Vagina (tissue), 2 donors: ENCODE measurements around the gene RADIL. TPM values are rescaled to one million over a fixed set of nuclear protein-coding genes. Genes with fewer than 3 reads are reported as not detected.
A peak's percentile ranks its signal among the peaks of the same experiment; 100 is the strongest.

ENCODE experiments used
- DNase-seq, 2 donors: peaks; one replicate each; pipeline ENCODE4 v3.0.0-alpha.2; 2017; ENCODE audit errors: extremely low spot score in 2 of 2
- H3K27ac ChIP-seq: fragments of 200-600 bp; sonication (generic); one replicate; pipeline ENCODE4 v1.5.1; 2019
- H3K27me3 ChIP-seq: fragments of 200-600 bp; sonication (generic); one replicate; pipeline ENCODE4 v1.5.1; 2019
- H3K36me3 ChIP-seq, 2 donors: fragments of 200-600 bp; sonication (generic); one replicate each; pipeline ENCODE4 v1.5.1; 2017 to 2019
- H3K4me1 ChIP-seq: fragments of 200-600 bp; sonication (generic); one replicate; pipeline ENCODE4 v1.5.1; 2019
- H3K4me3 ChIP-seq, 2 donors: fragments of 200-600 bp; sonication (generic); 1 replicate in 1 of 2; 2 replicates in 1 of 2; pipeline ENCODE4 v1.5.1; 2016 to 2019
- H3K9me3 ChIP-seq: fragments of 200-600 bp; sonication (generic); one replicate; pipeline ENCODE4 v1.5.1; 2019
- POLR2A ChIP-seq, 2 donors: fragments of 450-650 bp; IDR thresholded peaks; one replicate each; pipeline ENCODE4 v1.6.1; 2017; ENCODE audit warnings: antibody characterized with exemption in 2 of 2, mild to moderate bottlenecking in 2 of 2, moderate library complexity in 2 of 2
- POLR2AphosphoS5 ChIP-seq, 2 donors: sonication (generic); formaldehyde crosslinking; IDR thresholded peaks; one replicate each; pipeline ENCODE4 v1.9.0; 2017; ENCODE audit warnings: antibody characterized with exemption in 2 of 2, mild to moderate bottlenecking in 2 of 2, low read depth in 1 of 2; ENCODE audit not compliant: insufficient read depth in 1 of 2
- intact Hi-C: fragments of 100-400 bp; cut with DNase I; formaldehyde crosslinking; loops from one replicate; pipeline ENCODE4 v1.15.1; 2023
- total RNA-seq: library from RNA; depleted of rRNA; stranded (reverse); fragments of >200 nt; gene quantifications from one replicate; pipeline ENCODE4 v1.2.3, GENCODE V29; 2016
- TF ChIP-seq, protein P1 (sequence below), 3 experiments: fragments of 450-650 bp in 2 of 3; fragments of 200-600 bp in 1 of 3; sonication (generic) in 1 of 3; IDR thresholded peaks; one replicate each; pipeline ENCODE4 v1.5.1; 2017 to 2019; ENCODE audit warnings: antibody characterized with exemption in 3 of 3, mild to moderate bottlenecking in 2 of 3, moderate library complexity in 2 of 3

RADIL gene
- total RNA-seq, 1 donor from 2014 or later, result 16.5 TPM

DNA sequence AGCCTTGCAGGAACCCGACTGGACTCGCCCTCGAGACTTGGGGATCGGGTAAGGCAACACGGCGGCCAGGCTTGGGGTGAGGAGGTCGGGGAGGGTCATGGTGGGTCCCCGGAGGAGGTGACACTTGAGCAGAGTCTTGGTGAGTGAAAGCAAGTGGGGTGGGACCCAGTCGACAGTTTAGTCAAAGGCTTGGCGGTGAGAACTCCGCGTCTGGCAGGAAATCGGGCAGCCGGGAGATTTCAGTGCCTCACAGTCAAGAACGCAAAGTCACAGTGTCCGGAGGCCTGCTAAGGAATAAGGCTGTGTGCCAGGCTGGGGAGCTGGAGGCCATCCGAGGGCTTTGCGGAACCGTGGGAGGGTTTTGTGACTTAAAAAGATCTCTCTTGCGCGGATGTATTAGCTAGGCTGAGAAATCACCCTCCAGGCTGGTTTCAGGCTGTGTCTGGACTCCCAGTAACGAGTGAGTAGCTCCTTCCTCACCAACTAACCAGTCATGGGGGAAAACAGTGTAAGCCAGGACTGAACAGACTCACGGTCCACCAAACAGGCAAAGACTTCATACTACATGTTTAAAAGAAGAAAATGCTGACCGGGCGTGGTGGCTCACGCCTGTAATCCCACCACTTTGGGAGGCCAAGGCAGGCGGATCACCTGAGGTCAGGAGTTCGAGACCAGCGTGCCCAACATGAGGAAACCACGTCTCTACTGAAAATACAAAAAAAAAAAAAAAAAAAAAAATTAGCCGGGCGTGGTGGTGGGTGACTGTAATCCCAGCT, 107.5 kb downstream of the RADIL start:
- intact Hi-C loops, result no loop called here
- DNase-seq, result no peak
- H3K4me1 ChIP-seq, result peaks cover 38% of the 10 kb centered on the region

DNA sequence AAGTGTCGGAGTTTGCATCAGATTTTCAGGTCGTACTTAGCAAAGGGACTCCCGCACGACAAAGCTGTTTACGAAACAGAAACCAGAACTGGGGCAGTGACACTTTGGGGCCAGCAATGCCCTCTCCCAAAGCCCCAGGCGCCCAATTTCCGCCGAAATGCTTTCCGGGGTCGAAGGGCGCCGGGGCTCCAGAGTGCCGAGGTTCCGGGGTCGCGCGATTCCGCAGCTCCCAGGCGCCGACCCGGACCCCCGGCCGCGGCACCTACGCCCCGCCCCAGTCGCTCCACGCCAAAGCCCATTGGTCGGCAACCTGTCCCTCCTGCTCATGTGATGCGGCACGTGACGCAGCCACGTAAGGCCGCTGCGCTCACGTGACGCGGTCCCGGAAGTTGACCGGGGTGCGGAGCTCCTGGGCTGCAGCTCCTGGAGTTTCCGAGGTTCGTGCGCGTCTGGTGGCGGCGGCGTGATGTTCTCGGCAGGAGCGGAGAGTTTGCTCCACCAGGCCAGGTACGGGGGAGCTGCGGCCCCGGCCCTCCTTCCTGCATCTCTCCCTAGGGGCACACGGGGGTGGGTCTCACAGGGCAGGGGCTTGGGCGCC, 108.2 kb downstream of the RADIL start, which contains the start of gene AP5Z1:
TSS of gene AP5Z1 (plus strand) at position 374 of the 598 bp plus-strand sequence. CDS start at position 467, 93 bp downstream.
- Histone ChIP-seq H3K4me3 (peak within 1 kb of the TSS; percentile 80 to 93), H3K4me1 (peaks cover 38% of the 10 kb centered on the region), H3K9me3 (no peaks in the 10 kb centered on the region), H3K27ac (peak within 1 kb of the TSS; percentile 92), H3K27me3 (no peaks in the 10 kb centered on the region), H3K36me3 (no peaks in the 10 kb centered on the region)
- peak; percentile 97 to 99 for DNase-seq
- peak in 1 of 2 donors; percentile 77 for TF ChIP-seq POLR2A (IDR thresholded peaks at IDR 0.05)
- peak; percentile 77 to 96 for TF ChIP-seq POLR2AphosphoS5 (IDR thresholded peaks at IDR 0.05; ENCODE audit: insufficient read depth in 1 of 2, low read depth in 1 of 2)
- TF ChIP-seq, protein P1, sequence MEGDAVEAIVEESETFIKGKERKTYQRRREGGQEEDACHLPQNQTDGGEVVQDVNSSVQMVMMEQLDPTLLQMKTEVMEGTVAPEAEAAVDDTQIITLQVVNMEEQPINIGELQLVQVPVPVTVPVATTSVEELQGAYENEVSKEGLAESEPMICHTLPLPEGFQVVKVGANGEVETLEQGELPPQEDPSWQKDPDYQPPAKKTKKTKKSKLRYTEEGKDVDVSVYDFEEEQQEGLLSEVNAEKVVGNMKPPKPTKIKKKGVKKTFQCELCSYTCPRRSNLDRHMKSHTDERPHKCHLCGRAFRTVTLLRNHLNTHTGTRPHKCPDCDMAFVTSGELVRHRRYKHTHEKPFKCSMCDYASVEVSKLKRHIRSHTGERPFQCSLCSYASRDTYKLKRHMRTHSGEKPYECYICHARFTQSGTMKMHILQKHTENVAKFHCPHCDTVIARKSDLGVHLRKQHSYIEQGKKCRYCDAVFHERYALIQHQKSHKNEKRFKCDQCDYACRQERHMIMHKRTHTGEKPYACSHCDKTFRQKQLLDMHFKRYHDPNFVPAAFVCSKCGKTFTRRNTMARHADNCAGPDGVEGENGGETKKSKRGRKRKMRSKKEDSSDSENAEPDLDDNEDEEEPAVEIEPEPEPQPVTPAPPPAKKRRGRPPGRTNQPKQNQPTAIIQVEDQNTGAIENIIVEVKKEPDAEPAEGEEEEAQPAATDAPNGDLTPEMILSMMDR (IDR thresholded peaks at IDR 0.05), result peak in 1 of 3 experiments; percentile 17
- intact Hi-C loops, result no loop called here

More for the DNA sequence above, 107.5 kb downstream of the RADIL start:
- Histone ChIP-seq H3K36me3 (peaks cover 0 to under 1% of the 10 kb centered on the region in 2 donors), H3K27ac (peak overlapping the region; percentile 92), H3K9me3 (no peaks in the 10 kb centered on the region), H3K4me3 (peak overlapping the region; percentile 80 to 93), H3K27me3 (no peaks in the 10 kb centered on the region)
- TF ChIP-seq POLR2AphosphoS5 (IDR thresholded peaks at IDR 0.05; ENCODE audit: insufficient read depth in 1 of 2, low read depth in 1 of 2), result no peak
- TF ChIP-seq, protein P1 (IDR thresholded peaks at IDR 0.05), result no peak
- no peak for TF ChIP-seq POLR2A (IDR thresholded peaks at IDR 0.05)

DNA sequence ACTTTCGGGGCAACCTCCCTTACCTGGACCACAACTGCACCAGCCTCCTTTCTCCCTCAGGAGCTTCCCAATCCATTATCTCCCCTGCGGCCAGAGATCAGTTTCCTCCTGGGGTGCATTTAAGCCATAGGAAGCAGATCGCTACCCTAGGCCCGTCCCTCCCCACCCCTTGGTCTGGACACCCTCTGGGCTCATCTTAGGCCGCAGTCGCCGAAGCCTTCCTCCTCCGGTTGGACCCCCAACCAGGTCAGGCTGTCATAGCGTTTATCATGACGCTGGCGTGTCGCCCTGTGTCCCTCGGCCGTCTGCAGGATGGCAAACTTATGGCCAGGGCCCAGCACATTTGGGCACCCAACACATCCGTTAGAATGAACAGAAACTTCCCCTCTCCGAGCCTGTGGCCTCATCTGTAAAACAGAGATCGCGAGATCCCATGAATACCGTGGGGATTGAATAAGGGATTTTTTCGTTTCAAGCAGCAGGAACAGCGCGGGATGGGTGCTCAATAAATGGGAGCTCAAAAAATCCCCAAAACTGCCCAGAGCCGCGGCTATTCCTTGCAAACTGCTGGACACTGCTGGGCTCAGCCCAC, 108.8 kb downstream of the RADIL start:
- Histone ChIP-seq H3K27ac (peak overlapping the region; percentile 92), H3K27me3 (no peaks in the 10 kb centered on the region), H3K4me3 (peak overlapping the region; percentile 80 to 93), H3K9me3 (no peaks in the 10 kb centered on the region), H3K4me1 (peaks cover 38% of the 10 kb centered on the region), H3K36me3 (no peaks in the 10 kb centered on the region)
- TF ChIP-seq POLR2AphosphoS5 (IDR thresholded peaks at IDR 0.05; ENCODE audit: insufficient read depth in 1 of 2, low read depth in 1 of 2), result no peak
- TF ChIP-seq, protein P1 (IDR thresholded peaks at IDR 0.05), result no peak
- TF ChIP-seq POLR2A (IDR thresholded peaks at IDR 0.05), result no peak
- DNase-seq, result no peak
- intact Hi-C loops, result no loop called here

DNA sequence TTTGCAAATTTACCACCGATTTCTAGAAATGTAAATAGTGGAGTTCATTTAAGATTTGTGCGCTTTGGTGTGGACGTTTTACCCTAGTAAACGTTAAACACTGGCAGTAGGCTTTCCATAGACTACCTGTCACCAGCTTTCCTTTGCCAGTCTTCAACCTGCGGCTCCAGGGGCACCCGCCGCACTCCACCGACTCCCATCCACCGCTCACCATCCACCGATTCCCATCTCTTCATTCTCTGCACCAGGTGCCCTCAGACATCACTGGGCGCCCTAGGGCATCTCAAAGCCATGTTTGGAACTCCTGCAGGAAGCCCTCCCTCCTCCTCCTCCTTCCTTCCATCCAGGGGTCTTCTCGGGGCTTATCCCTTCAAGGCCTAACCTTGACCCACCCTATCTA, 109.5 kb downstream of the RADIL start:
- no peaks in the 10 kb centered on the region for H3K27me3 ChIP-seq
- H3K36me3 ChIP-seq, result no peaks in the 10 kb centered on the region
- intact Hi-C loops, result no loop called here
- H3K4me3 ChIP-seq, result no peak overlapping the region
- TF ChIP-seq, protein P1 (IDR thresholded peaks at IDR 0.05), result no peak
- TF ChIP-seq POLR2AphosphoS5 (IDR thresholded peaks at IDR 0.05; ENCODE audit: insufficient read depth in 1 of 2, low read depth in 1 of 2) (no peak), POLR2A (IDR thresholded peaks at IDR 0.05) (no peak)
- H3K4me1 ChIP-seq, result peaks cover 38% of the 10 kb centered on the region
- no peaks in the 10 kb centered on the region for H3K9me3 ChIP-seq
- no peak for DNase-seq
- peak overlapping the region; percentile 92 for H3K27ac ChIP-seq
